Stimulated activated CD4-positive, alpha-beta T cell treated with anti-CD3 and anti-CD28 coated beads, Interleukin-2, amount 100 ng/mL, for 4 hours (primary cell): ENCODE results near the gene OTUB2.
"Not testable (repeated sequence)": the region's sequence is repeated elsewhere in the genome, so short reads cannot be mapped to it uniquely, and the experiment has no call there.

Experiments used
- DNase-seq: peaks from one replicate; pipeline ENCODE4 v3.0.0-alpha.2; 2020; ENCODE audit warnings: low read depth

Gene OTUB2

DNA sequence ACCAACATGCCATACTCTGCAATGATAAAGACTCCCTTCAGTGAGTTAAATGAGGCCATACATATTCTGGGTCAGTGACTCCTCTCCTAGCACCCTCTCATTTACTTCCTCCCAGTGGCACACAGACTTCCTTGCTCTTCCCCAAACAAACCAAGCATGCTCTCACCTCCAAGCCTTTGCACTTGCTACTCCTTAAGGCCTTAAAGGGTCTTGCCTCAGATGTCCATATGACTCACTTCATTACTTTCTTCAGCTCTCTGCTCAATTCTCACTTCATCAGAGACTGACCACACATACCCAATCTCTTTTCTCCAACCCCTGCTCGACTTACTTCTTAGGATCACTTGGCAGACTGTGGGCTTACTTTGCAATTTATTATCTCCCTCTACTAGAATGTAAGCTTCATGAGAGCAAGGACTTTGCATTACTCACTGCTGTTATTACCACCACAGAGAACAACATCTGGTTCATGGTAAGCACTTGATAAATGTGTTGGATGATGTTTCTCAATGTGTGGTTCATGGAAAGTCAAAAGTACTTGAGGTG is 32.1 kb downstream of the OTUB2 start:
- DNase-seq, result no peak

DNA sequence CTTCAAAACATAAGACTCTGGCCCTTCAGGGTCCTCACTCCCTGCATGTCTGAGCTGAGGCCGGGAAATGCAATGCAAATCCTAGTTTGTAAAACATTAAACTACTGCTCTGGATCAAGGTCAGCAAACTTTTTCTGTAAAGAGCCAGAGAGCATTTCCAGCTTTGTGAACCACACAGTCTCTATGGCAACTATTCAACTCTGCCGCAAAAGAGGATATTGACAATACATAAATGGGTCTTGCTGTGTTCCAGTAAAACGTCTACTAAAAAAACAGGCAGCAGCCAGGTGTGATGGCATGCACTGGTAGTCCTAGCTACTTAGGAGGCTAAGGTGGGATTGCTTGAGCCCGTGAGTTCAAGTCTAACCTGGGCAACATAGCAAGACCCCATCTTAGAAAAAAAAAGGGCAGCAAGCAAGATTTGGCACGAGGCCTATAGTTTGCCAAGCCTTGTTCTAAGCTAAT is 32.6 kb downstream of the OTUB2 start:
- DNase-seq, result no peak

DNA sequence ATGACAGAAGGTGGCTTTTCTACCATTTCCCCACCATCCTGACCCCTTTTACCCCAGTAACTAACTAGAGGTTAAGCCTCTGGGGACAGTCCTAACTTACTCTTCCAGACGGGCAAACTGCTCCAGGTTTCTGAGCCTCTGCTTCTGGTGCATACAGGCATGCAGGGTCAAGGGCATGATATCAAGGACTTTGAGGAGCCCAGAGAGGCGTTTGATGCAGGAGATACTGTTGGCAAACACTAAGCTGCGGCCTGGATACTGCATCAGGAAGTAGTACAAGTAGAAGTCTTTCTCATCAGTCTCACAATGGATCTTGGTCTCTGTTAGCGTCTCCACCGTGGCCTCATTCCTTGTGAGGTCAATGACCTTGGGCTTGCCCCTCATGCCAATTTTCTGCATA is 33.9 kb downstream of the OTUB2 start:
- DNase-seq, result no peak

DNA sequence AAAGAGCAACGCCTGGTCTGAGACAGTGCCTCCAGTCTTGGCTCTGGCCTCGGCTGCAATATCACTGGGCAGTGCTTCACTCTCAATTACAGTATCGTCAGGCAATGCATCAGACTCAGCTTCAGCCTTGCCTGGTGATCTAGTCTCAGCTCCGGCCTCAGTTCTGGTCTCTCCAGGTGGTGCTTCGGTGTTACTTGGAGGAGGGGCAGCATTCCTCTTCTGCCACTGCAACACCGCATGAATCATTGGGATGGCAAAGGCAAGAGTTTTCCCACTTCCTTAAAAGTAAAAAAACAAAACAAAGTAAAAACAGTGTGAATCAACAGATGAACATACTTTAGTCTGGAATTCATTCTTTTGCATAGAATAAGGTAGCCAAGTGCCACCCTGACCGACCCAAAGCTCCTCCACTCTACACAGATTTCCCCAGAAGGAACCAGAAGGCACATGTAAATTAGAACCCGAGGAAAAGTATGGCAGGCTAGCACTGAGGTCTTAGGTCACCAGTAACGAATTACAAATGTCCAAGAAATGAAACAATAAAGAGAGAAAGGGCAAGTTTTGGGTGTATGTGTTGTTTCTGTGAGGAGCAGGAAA is 36.3 kb downstream of the OTUB2 start:
- DNase-seq, result no peak

DNA sequence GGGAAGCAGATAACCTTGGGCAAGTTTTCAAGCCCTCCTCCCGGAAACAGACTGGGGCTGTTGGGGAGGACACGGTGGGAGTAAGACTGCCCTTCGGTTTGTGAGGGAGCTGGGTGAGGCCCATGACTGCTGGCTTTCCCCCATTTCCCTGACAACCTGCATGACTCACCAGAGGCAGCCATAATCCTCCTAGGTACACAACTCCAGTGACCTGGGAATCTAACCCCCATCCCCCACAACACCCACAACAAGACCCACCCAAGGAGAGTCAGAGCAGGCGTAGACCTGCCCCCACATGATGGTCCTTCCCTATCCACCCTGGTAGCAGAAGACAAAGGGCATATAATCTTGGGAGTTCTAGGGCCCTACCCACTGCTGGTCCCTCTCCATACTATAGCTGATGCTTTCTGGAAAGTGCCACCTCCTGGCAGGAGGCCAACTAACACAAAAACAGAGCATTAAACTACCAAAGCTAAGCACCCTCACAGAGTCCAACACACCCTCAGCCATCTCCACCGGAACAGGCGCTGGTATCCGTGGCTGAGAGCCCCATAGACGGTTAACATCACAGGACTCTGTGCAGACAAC is 40.0 kb downstream of the OTUB2 start:
- no peak for DNase-seq

DNA sequence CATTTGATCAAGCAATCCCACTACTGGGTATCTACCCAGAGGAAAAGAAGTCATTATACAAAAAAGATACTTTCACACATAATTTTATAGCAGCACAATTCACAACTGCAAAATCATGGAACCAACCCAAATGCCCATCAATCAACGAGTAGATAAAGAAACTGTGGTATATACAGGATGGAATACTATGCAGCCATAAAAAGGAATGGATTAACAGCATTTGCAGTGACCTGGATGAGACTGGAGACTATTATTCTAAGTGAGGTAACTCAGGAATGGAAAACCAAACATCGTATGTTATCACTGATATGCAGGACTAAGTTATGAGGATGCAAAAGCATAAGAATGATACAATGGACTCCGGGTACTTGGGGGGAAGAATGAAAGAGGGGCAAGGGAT is 45.9 kb downstream of the OTUB2 start:
- DNase-seq, result not testable (repeated sequence)

DNA sequence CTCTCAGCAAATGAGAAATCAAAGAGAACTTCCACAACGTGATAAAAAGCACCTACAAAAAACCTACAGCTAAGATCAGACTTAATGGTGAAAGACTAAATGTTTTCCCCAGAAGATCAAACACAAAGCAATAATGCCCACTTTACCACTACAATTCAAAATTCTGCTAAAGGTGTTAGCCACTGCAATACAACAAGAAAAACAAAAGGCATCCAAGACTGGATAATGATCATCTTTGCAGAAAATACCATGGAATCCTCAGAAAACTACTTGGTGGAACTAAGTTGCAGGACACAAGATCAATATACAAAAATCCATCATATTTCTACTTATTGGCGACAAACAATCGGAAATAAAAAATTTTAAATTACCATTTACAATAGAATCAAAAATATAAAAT is 48.4 kb downstream of the OTUB2 start:
- DNase-seq, result no peak

DNA sequence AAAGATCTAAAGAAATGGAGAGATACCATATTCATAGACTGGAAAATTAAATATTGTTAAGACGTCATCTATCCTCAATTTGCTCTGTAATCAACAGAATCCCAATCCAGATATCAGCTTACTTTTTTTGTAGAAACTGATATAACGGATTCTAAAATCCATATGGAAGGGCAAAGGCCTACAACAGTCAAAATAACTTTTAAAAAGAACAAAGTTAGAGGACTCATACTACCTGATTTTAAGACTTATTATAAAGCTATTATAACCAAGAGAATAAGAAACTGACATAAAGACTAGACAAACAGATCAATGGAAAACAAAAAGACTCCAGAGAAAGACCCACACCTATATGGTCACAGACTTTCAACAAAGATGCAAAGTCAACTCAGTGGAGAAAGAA is 48.9 kb downstream of the OTUB2 start:
- no peak for DNase-seq

DNA sequence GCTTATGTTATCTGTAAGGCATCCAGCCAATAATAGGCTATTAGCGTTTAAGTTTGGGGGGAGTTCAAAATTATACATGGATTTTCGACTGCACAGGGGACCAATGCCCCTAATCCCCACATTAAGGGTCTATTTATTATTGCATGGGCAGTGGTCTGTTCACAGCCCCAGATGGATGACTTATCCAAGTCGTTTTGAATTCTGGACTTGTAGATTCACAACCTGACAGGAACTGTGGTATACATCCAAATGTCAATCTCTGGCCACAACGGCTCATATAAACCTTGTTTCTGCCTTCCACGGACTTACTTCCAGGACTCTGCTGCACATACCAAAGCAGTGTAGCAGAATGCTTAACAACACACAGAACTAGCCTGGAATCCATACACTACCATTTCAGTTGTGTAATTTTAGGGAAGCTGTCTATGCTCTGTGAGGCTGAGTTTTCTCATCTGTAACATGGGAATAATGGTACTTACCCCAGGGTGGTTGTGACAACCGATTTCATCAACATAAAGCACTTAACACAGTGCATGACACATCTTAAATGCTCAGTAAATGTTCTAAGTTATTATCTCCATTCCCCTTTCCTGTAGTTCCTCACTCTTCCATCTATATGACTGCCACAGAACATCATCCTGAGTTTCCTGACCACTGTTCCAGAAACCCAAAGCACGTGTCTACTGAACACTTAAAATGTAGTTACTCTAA is 51.1 kb downstream of the OTUB2 start:
- DNase-seq, result no peak

DNA sequence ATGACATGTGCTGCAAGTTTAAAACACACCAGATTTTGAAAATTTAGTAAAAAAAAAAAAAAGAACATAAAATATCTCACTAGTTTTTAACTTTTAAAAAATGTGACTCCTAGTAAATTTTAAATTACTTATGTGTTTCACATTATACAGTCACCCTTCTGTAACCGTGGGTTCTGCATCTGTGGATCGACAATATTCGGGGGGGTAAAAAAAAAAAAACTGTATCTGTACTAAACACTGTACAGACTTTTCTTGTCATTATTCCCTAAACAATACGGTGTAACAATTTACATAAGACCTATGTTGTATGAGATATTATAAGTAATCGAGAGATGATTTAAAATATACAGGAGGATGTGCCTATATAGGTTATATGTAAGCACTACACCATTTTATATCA is 51.7 kb downstream of the OTUB2 start:
- DNase-seq, result no peak

DNA sequence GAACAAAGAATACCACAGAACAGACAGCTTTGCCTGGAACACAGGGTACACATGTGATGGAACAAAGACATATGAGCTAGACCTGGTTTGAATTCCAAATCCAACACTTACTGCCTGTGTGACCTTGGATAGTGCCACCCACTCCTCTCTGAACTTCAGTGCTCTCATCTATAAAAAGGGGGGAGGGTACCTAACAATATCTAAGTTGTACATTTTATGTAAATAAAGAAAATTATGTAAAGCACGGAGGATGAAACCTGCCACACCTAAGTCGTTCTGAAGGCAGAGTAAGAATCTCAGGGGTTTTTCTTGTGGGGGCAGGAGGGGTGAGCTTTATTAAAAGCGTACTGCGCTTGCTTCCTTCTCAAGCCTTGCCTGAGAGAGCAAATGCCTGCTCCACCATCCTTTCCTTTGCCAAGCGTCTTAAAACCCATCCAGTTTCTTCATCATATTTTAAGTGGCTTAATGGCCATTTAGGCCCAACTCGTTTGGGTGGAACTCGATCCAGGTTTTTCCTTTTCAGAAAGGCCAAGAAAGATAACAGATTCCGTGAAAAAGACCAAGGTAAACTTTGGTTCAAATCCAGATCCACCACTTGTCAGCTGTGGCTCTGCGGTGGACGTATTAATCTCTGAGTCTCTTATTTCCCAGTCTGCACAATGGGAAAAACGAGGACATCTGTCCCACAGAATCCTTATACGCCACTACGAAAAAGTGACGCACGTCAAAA is 53.9 kb downstream of the OTUB2 start:
- no peak for DNase-seq

DNA sequence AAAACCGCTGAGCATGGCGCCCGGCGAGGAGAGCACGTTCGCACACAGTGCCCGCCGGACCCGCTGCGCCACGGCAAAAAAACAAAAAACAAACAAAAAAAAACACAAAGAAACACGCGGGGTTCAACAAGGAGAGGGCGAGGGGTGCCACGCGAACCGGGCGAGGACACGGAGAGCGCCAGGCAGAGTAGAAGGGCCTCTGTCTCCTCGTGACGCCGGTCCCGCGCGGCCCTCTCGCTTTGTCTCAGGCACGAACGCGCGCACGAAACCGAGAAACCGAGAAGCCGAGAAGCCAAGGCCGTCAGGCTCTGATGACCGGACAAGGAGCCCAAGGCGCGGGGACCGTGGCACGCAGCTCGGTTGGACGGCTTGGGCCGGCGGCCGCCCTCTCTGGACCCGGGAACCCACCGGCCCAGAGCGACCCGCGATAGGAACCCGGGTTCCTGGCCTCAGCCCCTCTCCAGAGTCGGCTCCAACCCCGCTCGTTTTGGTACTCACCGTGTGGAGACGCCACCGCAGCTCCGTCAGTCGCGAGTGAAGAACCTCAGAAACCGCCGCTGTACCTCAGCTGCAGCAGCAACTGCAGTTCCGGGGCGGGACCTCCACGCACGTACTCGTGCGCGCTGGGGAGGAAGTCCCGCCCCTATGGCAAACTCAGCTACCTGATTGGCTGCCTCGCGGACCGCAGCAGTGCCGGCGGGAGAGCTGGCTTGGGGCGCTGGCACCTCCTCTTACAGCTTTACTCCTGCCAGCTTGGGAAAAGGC is 54.7 kb downstream of the OTUB2 start, which contains the start of the genes DDX24 and IFI27L1:
Gene DDX24 (minus strand): TSS at position 582 of the 765 bp plus-strand sequence. CDS start 1,460 bp downstream, outside the sequence.
Gene IFI27L1 (plus strand): TSS at position 690 of the 765 bp plus-strand sequence. CDS start 15,628 bp downstream, outside the sequence.
- peak; percentile 95 for DNase-seq

DNA sequence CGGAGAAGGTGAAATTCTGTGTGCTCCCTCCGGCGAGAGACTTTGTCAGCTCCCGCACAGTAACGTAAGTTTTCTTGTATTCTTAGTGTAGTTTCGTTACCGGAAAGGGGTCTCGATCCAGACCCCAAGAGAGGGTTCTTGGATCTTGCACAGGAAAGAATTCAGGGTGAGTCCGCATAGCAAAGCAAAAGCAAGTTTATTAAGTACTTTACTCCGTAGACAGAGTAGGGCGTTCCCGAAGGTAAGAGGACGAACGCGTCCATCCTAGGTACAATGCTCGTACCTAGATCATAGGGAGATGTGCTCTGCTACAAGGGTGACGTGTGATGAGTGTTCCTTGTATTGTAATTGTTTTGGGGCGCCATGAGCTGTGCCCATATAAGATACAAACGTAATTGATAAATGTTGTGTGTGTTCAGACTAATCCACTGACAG is 55.3 kb downstream of the OTUB2 start:
- no peak for DNase-seq

DNA sequence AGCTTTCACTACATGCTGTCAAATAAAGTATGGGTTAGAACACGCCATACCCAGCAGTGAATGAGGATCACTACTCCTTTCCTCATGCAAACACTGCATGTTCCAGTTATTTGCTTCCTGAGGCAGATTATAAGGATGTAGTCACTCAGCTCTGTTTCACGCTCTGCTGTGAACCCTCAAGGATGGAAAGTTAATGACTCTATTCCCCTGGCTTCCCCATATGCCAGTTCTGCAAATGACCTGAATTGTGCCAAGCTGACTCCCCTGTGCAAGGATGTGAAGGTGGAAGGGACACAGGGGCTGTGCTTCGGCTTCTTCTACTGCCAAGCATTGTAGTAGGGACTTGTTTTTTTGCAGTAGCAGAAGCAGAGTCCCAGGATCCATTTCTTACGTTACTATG is 61.8 kb downstream of the OTUB2 start:
- DNase-seq, result no peak

DNA sequence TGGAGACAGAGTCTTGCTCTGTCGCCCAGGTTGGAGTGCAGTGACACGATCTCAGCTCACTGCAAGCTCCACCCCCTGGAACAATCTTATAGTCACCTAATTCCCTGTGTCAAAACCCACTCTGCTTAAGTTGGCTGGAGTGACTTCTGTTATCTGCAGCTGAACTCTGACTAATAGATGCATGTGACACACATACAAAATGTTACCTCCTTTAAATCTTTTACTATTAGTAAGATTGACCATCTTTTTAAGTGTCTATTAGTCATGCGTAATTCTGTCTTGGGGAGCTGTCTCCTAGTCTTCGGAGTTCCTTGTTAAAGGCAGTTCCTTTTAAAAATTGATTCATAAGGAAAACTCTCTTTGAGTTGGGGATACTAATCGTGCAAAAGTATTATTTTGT is 62.4 kb downstream of the OTUB2 start:
- no peak for DNase-seq

DNA sequence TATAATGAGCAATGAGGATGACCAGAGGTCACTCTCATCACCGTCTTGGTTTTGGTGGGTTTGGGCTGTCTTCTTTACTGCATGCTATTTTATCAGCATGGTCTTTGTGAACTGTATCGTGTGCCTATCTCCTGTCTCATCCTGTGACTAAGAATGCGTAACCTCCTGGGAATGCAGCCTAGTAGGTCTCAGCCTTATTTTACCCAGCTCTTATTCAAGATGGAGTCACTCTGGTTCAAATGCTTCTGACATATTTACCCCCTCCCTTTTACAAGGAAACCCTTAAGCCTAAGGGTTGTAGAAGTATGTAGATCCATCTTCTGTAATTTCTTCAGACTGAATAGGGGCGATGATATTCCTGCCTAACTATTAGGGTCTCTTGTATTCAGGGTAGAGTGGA is 63.3 kb downstream of the OTUB2 start:
- DNase-seq, result no peak

DNA sequence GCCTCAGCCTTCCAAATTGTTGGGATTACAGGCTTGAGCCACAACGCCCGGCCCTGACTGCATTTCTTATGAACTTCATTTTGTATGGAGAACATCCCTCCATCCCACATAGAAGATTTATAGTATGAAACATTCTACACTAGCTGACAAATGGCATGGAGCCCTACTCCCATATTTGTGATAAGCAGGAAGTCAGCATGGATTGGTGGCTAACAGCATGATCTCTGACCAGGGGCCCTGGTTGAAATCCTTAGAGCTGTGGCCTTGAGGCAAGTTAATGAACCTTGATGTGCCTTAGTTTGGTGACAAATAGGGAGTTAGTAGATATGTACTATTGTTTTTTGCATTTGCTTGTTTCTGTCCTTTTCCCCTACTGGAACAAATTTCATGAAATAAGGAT is 67.3 kb downstream of the OTUB2 start:
- no peak for DNase-seq

DNA sequence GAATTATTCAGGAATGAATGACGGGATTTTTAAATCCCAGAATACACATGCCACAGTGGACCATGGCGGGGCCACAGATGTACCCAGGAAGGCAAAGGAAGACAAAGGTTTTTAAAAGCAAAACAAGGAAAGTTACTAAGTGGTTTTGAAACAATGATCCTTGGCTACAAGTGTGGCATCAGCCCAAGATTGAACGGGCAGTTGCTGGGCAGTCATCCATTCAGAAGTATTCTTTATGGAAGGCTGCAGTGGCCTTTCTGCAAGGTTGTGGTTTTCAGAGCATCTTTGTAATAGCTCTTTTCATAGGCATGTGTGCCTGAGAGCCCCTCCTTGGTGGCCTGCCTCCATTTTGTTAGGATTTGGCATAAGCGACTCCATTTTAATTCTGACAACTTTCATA is 71.0 kb downstream of the OTUB2 start:
- DNase-seq, result no peak
